Stomach (tissue), 4 donors: ENCODE data around the gene MAP1LC3B.

Experiments
- POLR2A ChIP-seq, 4 donors: fragments of 450-650 bp; IDR thresholded peaks; one replicate each; pipeline ENCODE4 v1.6.1; 2016; ENCODE audit warnings: antibody characterized with exemption in 4 of 4, control low read depth in 2 of 4, mild to moderate bottlenecking in 1 of 4, moderate library complexity in 1 of 4
- TF ChIP-seq, protein P1 (sequence below), 7 experiments: fragments of 450-650 bp in 4 of 7; fragments of 200-600 bp in 3 of 7; sonication (generic) in 3 of 7; IDR thresholded peaks; one replicate each; pipeline ENCODE4 v1.5.1; 2016 to 2019; ENCODE audit warnings: antibody characterized with exemption in 7 of 7, control low read depth in 2 of 7, mild to moderate bottlenecking in 1 of 7

DNA sequence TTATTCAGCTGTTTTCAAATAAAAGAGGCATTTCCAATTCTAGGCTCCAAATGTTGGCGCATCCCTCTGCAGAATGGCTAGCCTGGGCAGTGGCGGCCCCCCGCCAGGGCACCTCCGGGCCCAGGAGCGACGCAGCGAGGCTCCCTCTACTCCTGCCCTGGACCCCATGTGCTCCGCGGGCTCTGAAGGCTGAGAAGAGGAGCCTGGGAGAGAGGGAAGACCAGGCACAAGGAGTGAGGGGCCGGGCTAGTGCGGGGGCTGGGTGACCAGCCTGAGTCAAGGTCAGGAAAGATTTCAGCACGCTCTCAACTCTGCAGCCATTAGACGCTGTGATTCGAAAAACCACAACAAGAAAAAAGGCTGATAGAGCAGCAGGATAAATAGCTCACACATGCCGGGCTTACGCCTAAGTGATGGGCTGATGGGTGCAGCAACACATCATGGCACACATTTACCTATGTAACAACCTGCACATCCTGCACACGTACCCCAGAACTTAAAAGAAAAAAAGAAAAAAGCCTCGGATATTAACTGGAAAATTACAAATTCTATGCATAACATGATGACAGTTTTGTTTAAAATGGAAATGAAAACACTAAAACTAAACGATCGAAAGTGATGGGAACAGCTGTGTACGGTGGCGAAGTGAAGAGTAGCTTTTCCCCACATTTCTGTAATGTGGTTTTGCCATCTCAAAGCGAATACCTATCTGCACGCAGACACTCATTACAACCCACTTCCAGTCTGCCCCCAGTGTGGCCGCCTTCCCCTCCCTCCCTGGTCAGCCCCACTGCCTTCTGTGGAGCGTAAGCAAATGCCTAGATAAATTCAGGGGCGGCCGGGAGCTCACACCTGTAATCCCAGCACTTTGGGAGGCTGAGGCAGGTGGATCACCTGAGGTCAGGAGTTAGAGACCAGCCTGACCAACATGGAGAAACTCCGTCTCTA lies 44.4 kb downstream of the MAP1LC3B start:
- TF ChIP-seq, protein P1, sequence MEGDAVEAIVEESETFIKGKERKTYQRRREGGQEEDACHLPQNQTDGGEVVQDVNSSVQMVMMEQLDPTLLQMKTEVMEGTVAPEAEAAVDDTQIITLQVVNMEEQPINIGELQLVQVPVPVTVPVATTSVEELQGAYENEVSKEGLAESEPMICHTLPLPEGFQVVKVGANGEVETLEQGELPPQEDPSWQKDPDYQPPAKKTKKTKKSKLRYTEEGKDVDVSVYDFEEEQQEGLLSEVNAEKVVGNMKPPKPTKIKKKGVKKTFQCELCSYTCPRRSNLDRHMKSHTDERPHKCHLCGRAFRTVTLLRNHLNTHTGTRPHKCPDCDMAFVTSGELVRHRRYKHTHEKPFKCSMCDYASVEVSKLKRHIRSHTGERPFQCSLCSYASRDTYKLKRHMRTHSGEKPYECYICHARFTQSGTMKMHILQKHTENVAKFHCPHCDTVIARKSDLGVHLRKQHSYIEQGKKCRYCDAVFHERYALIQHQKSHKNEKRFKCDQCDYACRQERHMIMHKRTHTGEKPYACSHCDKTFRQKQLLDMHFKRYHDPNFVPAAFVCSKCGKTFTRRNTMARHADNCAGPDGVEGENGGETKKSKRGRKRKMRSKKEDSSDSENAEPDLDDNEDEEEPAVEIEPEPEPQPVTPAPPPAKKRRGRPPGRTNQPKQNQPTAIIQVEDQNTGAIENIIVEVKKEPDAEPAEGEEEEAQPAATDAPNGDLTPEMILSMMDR (IDR thresholded peaks at IDR 0.05): no peak
- TF ChIP-seq POLR2A (IDR thresholded peaks at IDR 0.05): no peak
